Esophagus mucosa (tissue), 1 donor: ENCODE results near the gene CMSS1. TPM values are rescaled to one million over a fixed set of nuclear protein-coding genes. Genes with fewer than 3 reads are reported as not detected.

Experiments used
- ATAC-seq: fragments of 200-7000 bp; cut with Tn5 transposase; one replicate; pipeline ENCODE4 v1.9.1; 2020
- total RNA-seq: library from RNA; stranded (reverse); gene quantifications from one replicate; pipeline ENCODE4 v1.2.4, GENCODE V29; 2023
- donor health status: DM: yes; HTN: yes; CAD: no.

CMSS1 gene
- total RNA-seq, 1 donor from 2014 or later: 24.5 TPM

GRCh38 chr3:100060685-100061484 is 243.2 kb downstream of the CMSS1 start:
- ATAC-seq: no peak

- no peak for ATAC-seq
Observed at GRCh38 chr3:100062665-100063064, 245.0 kb downstream of the CMSS1 start.

DNA sequence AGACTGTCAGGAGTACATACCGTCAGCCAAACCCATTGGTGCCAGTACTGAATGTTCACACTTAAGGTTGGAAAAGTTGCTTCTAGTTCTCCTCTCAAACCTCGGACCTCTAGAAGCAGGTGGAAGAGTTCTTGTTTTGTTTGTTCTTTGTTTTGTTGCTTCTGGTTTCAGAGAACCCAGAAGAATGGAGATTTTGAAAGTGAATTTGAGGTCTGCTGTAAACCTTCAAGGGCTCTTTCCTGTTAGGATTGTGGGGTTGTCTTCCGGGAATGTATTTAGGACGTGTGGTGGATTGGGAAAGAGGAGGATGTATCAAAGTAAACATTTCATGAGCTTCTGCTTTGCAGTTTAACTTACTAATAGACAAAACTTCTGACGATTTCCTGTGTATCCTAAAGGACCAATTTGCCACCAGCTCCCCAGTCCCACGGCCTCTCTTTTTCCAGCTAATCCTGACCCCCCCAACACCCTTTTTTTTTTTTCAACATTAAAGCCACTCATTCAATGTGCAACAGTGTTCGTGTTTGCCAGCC is 246.3 kb downstream of the CMSS1 start:
- no peak for ATAC-seq

DNA sequence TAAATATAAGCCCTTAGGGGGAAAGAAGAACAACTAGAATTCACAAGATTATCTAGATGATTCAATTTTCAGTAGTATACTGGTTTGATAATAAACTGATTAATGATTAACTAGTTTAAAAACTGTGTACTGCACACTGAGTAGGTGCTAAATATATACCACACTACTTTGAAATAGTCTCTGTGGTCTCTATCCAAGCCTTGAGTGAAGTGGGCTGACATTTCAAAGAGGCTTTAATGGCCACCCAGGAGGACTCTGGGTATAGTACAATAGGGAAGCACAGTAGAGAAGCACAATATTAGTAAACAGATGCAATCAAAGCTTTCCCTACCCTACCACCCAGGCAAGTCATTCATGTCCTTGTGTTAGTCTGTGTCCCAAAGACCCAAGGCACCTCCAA is 249.9 kb downstream of the CMSS1 start:
- no peak for ATAC-seq

DNA sequence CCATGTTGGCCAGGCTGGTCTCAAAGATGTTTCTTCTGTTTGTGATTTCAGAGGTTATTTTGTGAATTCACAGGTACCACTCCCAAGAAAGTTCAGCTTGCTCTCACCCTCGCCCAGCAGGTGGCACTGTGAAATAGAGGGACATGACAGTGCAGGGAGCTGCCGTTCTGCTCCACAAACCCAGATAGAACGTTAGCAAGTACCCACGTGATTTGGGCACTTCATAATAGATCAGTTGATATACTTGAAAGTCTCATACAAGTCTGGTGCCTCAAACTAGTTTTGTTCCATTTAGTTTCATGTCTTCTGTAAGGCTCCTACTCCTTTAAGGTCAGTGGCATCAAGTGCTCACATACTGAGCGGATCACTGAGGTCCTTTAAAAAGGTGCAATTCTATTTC is 251.2 kb downstream of the CMSS1 start:
- peak; percentile 92 for ATAC-seq

DNA sequence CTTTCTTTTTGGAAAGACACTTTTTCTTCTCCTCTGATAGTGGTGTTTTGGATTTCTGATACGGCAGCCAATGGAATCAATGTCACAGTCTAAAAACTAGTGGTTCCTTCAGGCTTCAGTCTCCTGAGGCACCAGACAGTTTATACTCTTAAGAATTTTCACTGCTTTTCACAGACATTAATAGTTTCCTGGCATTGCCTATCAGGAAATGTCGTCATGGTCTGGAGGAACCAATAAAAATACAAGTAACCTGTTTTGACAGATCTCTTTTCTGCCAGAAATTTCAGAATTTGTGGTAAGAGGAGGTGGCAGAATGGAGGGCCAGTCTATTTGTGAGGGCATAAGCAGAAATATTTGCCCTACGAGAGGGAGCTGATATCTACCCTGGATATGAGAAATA is 251.8 kb downstream of the CMSS1 start:
- no peak for ATAC-seq

DNA sequence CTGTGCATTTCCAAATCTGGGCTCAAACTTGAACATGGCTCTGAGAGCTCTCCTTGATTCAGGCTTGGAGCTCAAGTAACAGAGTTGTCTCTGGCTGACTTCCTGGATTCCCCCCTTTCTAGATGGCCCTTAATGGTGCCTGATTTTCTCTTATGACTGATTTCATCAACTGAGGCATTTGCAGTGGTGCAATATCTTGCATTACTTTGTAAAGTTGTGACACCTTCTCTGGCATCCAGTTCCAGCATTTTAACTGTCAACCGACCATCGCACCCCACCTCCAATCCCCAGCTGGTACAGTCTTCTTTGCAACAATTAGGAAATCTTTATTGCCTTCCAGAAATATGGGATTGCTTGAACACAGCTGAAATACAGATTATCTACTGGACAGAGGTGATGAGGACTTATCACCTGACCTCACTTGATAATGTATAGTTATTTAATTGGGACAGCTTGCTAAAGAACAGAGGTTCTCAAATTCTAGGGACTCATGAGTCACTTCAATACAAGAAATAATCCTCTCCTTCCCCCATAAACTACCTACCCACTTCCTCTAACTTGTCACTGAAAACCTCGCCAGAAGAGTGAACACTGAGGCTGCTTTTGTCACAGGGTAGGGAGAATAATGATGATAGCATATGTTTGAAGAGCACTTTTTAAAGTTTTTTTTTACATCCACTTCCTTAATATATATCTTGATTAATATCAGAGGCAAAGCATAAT is 254.8 kb downstream of the CMSS1 start:
- no peak for ATAC-seq

DNA sequence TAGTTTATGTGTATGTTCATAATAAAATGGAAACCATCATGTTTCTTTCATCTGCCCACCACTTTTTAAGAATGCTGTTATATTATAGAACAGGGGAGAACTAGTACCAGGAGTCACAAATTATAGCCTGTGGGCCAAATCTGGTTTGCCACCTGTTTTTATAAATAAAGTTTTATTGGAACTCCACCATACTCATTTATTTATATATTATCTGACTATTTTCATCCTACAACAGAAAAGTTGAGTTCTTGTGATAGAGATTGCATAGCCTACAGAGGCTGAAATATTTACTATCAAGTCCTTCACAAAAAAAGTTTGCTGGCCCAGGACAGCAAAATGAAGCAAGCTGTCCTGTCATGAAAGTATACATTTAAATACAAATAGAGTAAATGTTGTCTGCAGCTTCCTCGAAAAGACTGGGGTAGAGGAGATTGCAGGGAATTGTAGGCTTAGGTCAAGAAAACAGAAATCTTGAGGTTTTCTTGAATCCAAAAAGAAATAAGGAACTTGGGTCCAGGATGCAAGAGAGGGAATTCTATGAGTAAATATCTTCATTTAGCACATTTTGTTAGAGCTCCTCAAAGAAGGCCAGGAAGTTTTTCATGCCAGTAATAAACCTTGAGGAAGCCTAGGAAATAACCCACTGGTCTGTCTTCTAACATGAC is 255.5 kb downstream of the CMSS1 start:
- no peak for ATAC-seq

DNA sequence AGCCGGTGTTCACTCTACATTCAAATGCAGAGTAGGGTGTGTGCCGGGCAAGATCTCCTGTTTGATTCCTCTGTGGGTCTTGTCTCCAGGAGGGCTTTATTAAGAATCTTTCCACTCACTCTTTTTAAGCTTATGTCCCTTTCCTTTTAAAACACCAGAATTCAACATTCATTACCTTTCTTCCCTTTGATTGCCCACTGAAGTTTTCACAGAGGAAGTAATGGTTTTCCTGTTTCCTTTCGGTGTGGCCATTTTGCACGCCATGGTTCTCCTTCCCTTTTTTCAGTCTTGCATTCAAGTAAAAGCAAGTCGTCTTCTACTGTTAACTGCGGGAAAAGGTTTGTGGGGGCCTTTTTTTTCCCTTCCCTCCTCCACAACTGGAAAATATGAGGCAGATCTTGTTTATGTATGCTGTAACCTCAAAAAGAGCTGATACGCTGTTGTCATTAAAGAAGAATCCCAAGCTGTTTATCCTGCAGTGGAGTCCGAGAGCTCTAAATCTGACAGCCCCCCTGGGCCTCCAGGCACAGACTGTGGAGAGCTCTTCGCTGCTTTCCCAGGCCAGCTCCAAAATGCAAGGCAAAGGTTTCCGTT is 256.1 kb downstream of the CMSS1 start:
- no peak for ATAC-seq

- ATAC-seq: no peak
Observed at GRCh38 chr3:100075196-100075595, 257.5 kb downstream of the CMSS1 start.

DNA sequence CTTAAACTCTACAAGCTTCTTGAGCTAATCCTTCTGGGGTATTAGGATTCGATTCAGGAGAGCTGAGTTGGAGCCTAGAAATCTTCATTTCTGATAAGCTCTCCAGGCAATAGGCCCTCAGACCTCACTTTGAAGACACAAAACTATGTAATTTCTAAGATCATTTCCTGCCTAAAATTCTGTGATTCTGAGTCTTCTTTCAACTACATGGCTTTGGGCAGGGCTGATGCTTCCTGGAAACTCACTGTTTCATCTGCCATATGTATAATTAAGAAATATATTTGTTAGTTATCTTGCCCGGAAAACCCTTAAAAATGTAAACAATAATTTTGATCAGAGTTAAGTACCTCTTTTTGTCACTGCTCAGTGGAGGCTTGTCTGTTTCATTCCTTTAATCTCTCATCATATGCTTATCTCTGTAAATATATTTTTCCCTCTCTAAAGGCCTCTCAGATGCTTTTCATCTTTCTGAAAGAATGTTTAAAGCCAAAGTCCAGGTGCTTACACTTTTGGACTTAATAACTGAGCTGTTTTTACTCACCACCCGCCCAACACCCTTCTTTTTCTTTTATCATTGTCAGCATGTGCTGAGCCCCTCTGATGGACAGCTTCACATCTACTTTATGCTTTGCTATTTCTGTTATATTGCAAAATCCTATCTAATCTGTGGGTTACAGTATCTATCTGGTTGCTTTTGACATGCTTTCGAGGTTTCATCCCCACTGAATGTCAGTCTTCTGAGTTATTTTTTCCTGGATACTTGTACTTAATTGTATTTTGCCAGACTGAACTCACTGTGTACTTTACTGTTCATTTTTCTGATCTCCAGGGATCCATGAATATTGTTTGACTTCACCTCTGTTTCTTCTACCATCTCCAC is 258.4 kb downstream of the CMSS1 start:
- ATAC-seq: no peak

DNA sequence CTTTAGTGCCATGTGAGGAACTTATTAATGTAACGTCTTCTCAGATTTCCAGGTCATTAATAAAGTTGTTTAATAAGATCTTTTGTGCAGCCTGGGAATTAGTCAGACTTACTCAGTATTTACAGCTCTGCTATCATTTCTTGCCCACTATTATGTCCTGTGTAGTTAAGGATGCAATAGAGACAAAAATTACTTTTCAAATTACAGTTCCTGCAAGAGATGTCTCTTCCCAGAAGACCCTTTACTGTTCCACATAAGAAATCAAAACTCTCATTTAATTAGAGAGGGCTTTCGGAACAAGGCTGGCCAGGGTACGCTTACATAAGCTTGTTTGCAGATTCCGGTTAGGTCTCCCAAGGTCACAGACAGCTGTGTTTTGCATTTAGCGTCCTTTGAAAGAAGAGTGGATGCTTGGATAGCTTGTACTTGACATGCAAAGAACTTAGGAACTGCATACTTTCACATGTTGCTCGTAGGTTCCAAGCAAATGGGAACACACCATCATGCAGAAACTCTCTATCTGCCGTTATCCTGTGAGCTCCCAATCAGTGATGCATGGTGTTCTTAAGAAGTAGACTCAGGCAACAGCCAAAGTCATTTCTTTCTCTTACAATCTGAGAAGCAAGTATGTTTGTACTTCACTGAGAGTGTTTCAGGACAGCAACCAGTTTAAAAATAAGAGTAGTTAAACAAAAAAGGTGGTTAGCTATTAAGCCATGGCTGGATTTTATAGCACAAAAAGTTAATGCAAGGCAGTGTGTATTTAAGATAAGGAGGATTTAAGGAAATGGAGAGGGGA is 259.3 kb downstream of the CMSS1 start:
- no peak for ATAC-seq

DNA sequence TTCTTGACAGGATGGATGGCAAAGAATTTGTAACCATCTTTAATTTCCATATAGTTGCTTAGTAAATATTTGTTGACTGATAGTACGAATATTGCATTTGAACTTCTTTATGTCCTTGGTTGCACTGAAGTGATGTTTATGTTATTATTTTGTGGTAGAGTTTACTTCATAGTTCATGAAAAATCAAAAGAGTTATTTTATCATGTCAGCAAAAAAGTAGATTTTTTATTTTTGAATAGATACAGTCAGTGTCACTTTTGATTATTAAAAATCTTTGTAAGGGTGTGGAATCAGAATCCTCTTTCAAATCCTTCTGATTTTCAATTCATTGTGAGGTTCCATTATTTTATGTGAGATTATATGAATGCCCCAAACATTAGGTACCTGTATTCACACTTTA is 261.7 kb downstream of the CMSS1 start:
- no peak for ATAC-seq

GRCh38 chr3:100080573-100080972 is 262.9 kb downstream of the CMSS1 start:
- ATAC-seq: no peak

- ATAC-seq: no peak
Observed at GRCh38 chr3:100081311-100081710, 263.6 kb downstream of the CMSS1 start.

DNA sequence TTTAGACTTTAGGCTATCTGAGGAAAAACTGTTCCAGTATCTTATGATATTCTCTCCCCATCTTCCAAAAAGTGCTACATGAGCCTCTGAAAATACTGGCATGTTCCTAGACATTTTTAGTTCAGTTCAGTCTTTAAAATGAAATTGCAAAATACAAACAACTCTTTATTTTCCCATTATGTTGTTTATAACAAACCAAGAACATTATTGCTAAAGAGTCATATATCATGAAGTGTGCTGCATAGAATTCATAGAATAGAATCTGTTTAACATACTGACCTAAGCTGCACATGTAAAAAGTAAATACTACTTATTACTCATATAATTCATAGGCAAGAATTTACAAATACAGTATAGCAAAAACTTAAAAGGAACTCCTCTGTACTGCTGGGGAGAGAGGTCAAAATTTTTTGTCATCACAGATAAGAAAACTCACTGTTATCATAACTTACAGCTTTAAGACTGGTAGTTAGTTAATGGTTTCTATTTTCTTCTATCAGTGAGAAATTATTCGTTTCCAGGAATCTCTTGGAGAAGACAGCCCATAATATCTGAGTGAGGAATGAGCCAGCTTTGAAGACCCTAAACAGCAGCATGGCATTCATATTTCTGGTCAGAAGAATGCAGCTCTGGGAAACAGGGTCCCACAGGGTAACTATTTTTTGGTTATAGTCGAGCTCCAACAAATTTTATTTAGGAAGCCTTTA is 264.5 kb downstream of the CMSS1 start:
- ATAC-seq: no peak

- ATAC-seq: no peak
Observed at GRCh38 chr3:100082714-100083113, 265.1 kb downstream of the CMSS1 start.

GRCh38 chr3:100083209-100083608 is 265.5 kb downstream of the CMSS1 start:
- no peak for ATAC-seq

GRCh38 chr3:100084100-100084806 is 266.6 kb downstream of the CMSS1 start:
- ATAC-seq: no peak

GRCh38 chr3:100086401-100086800 is 268.7 kb downstream of the CMSS1 start:
- no peak for ATAC-seq
